Upper lobe of left lung (tissue), 4 donors: Measurements from ENCODE around the gene DST.

ENCODE experiments used
- EP300 ChIP-seq, 4 donors: sonication (generic); formaldehyde crosslinking; IDR thresholded peaks; one replicate each; pipeline ENCODE4 v1.5.1; 2017; ENCODE audit warnings: antibody characterized with exemption in 4 of 4, control low read depth in 2 of 4
- POLR2A ChIP-seq, 4 donors: fragments of 450-650 bp; IDR thresholded peaks; one replicate each; pipeline ENCODE4 v1.5.1; 2016 to 2017; ENCODE audit warnings: antibody characterized with exemption in 4 of 4, mild to moderate bottlenecking in 2 of 4
- POLR2AphosphoS5 ChIP-seq, 2 donors: sonication (generic); formaldehyde crosslinking; IDR thresholded peaks; one replicate each; pipeline ENCODE4 v1.5.1; 2017; ENCODE audit warnings: antibody characterized with exemption in 2 of 2
- TF ChIP-seq, protein P1 (sequence below), 6 experiments: fragments of 450-650 bp in 4 of 6; fragments of 200-600 bp in 2 of 6; sonication (generic) in 2 of 6; IDR thresholded peaks; one replicate each; pipeline ENCODE4 v1.5.1; 2016 to 2019; ENCODE audit warnings: antibody characterized with exemption in 6 of 6

DNA sequence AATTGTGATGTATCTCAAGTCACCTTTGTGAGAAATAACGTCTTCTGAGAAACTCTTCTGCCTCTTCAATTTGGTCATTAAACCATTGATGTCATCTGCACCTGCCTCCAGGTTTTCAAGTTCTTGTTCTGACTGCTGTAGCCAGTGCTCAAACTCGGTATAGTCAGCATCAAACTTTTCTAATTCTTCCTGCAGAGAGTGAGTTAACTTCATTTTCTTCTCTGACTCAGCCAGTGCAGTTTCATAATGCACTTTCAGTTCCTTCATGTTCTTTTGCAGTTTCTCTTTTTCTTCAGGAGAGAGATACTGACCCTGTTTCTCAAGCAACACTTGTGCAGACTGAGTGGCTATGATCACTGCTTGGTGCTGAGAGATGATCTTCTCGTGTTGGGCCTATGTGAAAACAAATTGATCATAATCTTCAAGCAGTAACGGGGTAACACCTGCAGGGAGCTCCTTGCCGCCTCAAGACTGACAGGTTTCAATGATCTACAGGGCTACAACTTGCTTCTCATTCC, 48.8 kb downstream of the DST start:
- TF ChIP-seq POLR2AphosphoS5 (IDR thresholded peaks at IDR 0.05) (no peak), POLR2A (IDR thresholded peaks at IDR 0.05) (no peak), EP300 (IDR thresholded peaks at IDR 0.05) (no peak)
- TF ChIP-seq, protein P1, sequence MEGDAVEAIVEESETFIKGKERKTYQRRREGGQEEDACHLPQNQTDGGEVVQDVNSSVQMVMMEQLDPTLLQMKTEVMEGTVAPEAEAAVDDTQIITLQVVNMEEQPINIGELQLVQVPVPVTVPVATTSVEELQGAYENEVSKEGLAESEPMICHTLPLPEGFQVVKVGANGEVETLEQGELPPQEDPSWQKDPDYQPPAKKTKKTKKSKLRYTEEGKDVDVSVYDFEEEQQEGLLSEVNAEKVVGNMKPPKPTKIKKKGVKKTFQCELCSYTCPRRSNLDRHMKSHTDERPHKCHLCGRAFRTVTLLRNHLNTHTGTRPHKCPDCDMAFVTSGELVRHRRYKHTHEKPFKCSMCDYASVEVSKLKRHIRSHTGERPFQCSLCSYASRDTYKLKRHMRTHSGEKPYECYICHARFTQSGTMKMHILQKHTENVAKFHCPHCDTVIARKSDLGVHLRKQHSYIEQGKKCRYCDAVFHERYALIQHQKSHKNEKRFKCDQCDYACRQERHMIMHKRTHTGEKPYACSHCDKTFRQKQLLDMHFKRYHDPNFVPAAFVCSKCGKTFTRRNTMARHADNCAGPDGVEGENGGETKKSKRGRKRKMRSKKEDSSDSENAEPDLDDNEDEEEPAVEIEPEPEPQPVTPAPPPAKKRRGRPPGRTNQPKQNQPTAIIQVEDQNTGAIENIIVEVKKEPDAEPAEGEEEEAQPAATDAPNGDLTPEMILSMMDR (IDR thresholded peaks at IDR 0.05): no peak
